D341Med (cell line): Measurements from ENCODE around the gene SMIM22.

ENCODE experiments used
- DNase-seq: peaks from one replicate; pipeline ENCODE4 v3.0.0; 2012; ENCODE audit warnings: low spot score

SMIM22 gene

DNA sequence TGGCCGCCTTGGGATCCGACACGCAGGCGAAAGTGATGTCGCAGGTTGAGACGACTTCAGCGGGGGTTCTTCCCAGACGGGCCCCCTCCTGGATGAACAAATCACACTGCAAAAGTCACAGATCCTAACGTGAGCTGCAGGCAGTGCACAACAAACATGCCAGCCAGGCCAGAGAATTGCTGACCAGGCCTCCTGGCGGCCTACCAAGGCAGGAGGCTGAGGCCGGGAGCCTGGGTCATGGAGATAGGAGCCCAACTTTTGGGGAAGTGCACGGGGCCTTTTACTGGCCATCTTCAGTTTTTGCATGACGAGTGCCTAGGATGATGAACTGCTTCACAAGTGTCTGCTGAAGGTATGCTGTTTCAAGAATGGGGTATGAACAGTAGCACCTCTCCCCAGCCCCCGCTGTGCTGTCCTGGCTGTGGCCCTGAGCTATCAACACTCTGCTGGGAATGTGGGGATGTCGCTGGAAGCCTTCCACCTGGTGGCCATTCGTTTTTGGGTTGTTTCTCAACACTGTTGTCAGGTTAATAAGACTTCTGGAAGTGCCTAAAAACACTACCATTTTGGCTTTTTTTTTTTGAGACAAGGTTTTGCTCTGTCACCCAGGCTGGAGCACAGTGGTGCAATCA lies 19.5 kb downstream of the SMIM22 start:
- DNase-seq = no peak

DNA sequence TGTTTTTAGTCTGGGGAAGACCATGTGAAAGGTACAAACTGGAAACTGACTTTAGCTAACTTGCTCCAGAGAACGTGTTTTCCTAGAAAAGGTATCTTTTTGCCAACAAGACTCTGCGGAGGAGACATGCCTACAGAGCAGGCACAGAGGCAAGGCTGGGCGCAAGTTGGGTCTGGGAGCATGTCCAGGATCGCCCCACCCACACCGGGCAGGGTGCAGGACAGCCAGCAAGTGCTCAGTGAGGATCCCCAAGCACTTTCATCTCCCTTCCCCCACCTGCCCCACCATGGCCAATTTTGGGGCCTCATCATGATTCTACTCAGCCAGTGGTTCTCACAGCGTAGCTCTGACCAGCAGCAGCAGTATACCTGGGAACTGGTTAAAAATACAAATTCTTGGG lies 25.5 kb downstream of the SMIM22 start:
- DNase-seq = no peak

DNA sequence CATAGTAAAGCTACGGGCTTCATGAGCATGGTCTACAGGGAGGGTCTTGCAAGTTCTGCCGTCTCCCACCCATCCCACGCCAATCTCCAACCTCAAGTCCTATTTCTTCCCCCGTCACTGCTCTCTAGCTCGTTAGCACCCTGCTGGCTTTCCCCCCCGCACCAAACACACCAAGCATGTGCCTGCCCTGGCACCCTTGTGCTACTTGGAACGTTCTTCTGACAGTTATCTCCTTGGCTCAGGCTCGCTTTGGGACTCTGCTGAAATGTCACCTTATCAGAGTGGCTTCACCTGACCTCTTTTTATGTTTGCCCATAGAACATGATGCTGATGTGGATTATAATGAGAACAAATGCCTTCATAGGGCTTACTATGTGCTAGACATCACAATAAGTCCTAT lies 30.0 kb downstream of the SMIM22 start:
- DNase-seq = no peak

DNA sequence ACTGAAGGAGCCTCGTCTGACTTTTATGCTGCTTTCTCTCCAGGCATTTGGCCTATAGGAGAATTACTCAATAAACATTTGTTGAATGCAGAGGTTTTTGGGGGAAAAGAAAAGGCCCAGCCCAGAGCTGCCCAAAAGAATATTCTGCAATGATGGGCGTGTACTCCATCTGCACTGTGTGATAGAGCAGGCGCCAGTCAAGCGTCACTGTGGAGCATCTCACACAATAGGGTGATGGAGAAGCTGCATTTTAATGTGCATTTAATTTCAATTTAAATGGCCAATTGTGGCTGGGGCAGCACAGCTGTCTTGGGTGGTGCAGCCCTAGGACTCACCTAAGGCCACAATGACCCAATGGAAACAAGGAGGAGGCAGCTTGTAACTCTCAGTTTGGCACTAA lies 31.4 kb downstream of the SMIM22 start:
- no peak for DNase-seq

DNA sequence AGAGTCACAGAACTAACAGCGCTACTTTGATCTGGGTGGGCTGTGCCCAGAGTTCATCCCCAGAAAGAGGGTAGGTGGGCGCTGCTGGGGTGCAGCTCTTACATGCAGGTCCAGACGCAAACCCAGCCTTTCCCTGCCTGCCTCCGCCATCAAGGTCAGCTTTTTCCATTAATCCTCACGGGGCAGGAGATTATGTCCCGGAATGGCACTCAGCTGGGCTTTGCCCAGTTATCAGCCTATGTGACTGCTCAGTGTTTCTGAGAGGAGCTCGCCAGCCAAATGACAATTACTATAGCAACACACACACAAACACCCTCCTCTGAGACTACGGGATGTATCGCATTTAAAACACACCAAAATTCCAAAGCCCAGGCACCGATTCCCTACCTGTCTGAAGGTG lies 31.8 kb downstream of the SMIM22 start:
- no peak for DNase-seq

DNA sequence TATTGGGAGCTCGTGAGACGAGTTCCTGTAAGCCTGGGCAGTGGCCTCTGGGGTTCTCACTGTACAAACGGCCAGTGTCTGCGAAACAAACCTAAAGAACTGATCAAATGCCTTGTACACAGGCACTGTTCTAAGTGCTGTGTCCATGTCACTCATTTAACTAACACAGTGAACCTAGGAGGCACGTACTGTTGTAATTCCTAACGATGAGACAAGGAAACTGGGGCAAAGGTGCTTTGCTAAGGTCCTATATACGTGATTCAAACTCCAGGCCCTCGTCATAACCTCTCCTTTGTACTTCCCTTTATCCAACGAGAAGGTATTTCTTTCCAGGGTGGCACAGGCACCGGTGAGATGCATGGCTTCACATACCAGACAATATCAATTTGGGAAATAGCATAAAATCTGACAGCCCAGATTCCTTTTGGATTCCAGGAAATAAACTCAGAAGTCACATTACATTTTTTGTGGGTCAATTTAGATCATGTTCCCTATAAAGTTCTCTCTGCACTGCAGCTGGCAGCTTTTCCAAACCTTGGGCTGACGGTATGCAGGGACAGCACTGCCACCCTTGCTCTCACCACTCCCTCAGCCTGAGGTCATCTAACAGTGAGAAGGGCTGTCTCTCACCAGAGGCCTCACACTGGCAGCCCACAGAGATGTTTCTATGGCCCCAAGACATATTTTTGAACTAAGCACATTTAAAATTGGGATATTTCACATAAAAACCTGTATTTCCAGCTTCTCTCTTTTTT lies 33.6 kb downstream of the SMIM22 start:
- no peak for DNase-seq

DNA sequence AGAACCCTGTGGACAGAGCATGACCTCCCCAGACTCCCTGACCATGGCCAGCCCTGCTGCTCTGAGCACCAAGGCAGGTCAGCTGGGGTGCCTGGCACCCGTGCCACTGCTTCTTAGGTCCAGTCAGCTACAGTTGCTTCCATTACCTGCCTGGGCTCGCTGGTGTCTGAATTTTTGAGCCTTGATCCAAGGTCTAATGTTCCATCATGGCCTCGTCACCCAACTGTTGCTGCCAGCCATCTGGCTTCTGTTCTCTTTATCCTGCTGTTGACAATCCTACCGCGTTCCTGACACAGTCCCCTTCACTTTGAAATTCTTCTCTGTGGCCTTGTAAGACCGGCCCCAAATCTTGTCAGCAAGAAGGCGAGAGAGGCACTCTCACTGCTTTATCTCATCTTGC lies 35.2 kb downstream of the SMIM22 start:
- no peak for DNase-seq

DNA sequence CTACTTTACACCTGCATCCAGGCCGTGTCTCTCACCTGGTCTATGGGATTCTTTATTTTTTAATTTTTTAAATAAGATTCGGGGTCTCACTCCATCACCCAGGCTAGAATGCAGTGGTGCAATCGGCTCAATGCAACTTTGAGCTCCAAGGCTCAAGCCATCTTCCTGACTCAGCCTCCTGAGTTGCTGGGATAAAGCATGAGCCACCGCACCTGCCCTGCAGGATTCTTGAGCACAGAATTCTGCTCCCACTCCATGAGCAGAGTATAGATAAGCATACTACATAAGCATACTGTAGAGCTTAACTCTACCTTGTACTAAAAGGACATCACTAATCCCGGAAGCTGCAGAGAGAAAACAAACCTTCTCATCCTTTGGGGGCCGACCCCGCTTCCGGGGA lies 36.4 kb downstream of the SMIM22 start:
- DNase-seq = no peak

DNA sequence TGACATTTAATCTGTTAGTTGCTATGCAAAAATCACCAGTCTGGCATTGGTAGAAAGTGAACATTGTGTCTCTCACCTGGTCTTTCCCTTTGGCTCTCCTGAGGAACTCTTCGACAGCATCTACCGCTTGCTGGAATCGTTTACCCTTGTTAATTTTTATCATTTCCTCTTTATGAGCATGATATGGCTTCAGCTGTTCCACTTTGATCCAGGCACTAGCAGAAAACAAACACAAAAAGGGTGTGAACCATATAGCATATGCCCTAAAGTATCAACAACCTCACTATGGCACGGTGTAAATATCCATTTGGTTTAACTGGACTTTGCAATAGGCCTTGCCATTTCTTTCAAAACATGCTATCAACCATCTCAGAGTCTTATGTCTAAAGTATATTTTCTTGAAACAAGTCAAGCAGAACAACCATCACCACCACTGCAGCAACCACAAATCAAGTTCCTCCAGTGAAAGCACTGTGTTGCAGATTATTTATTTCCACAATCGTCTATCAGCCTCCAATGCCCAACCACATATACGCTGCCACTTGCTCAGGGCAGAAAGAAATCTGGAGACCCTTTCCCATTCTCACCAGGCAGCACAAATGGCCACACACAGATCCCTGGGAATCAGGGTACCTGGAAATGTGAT lies 37.7 kb downstream of the SMIM22 start:
- DNase-seq = no peak

DNA sequence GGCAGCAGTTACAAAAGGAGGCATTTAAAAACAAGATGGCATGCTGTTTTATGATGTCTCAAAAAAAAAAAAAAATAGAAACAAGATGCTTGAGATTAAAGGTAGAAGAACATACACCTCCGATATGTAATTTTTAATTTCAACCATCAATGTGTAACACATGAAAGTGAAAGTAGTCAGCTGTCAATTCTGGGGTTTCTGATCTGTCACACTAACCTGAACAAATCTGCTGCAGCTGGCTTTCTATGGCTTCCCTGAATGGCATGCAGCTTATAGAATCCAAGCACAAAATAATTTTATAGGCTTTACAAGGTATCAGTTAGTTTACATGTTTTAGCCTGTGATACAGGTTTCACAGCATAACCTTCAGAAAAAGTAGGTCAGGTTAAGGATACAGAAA lies 38.4 kb downstream of the SMIM22 start:
- DNase-seq = no peak

DNA sequence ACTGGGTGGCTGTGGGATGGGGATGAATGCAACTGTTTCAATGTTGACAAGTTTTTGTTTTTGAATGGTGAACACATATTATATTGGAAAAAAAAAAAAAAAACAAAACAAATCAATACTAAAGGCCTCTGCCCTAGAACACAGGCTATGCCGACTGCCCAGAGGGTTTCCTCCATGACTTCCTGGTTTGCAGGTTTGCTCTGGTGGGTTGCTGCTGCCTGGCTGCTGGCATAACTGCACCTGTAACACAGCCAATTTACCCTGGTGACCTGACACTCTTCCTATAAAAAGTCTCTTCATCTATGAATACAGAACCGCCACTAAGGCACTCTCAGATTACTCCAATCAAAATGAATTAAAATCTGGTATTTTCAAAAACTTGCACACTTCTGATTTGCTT lies 41.6 kb downstream of the SMIM22 start:
- DNase-seq = no peak

DNA sequence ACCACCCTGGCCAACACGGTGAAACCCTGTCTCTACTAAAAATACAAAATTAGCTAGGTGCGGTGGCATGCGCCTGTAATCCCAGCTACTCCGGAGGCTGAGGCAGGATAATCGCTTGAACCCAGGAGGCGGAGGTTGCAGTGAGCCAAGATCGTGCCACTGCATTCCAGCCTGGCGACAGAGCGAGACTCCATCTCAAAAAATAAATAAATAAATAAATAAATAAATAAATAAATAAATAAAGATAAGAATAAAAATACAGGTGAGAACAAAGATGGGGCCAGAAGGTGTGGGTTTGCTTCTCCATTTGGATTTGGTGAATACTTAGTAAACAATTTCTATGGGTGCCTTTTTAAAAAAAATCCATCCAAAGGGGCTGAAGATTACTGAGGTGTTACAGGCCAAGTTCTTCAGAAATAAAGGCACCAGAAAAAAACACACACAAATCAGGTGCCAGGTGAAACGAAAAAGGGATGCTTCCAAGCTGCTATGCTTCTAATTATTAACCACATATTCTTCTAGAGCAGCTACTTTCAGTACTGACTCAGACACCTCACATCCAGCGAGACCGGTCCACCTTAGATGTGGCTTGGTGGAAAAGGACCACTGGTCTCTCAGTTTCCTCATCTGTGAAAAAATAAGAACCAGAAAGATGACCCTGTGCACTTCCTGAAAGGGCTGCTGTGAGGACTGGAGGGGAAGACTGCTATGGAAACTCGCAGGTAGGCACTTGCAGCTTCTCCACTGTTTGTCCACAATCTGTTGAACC lies 42.7 kb downstream of the SMIM22 start:
- no peak for DNase-seq

DNA sequence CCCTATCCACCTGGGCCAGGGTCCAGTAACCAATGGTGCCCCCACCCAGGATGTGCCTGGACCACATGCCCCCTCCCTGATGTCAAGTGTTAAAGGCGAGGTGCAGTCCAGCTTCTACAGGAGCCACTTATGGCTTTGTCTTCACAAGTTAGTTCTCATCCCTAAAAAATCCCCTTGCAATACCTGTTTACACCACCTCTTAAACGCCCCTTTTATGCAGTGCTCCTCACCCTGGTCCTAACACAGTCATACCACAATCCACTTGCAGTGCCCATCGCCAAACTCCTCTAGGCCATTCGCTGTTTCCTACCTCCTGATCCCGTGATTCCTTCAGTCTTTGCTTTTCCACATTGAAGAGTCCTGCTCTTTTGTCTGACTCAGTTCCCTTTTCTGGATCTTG lies 44.8 kb downstream of the SMIM22 start:
- DNase-seq = no peak

DNA sequence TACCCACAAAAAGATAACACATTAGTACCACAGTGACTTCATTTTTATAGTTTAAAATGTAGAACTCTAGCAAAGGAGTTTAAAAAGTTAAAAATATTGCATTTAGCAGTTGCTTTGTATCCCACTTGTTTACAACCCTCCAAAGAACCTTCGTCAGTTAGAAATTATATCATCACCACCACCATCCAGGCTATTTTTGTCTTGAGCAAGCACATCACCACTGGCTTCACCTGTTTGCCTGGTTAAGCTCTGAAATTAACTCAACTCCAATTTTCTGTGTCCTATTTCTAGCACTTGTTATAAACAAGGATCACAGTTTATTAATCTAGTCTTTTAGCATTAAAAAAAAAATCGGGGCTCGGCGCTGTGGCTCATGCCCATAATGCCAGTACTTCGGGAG lies 45.8 kb downstream of the SMIM22 start:
- no peak for DNase-seq
